Stimulated activated CD8-positive, alpha-beta memory T cell treated with anti-CD3 and anti-CD28 coated beads, Interleukin-7, amount 100 ng/mL, for 4 hours (primary cell): ENCODE measurements around the gene SFI1.

Experiments used
- DNase-seq, 2 donors: peaks; one replicate each; pipeline ENCODE4 v3.0.0-alpha.2; 2020; ENCODE audit warnings: low read depth in 2 of 2

Gene SFI1

GRCh38 chr22:31616315-31616980, 120.1 kb downstream of the SFI1 start:
- no peak for DNase-seq

GRCh38 chr22:31618057-31618456, 121.7 kb downstream of the SFI1 start:
- no peak for DNase-seq

GRCh38 chr22:31618471-31619176, 122.3 kb downstream of the SFI1 start:
- DNase-seq = no peak

GRCh38 chr22:31619611-31620300, 123.4 kb downstream of the SFI1 start:
- DNase-seq = no peak

- DNase-seq = no peak
Measured at GRCh38 chr22:31620756-31621480, 124.6 kb downstream of the SFI1 start.

GRCh38 chr22:31621507-31622124, 125.3 kb downstream of the SFI1 start:
- no peak for DNase-seq

- DNase-seq = no peak
Measured at GRCh38 chr22:31622980-31623379, 126.6 kb downstream of the SFI1 start.

GRCh38 chr22:31623592-31624304, 127.4 kb downstream of the SFI1 start:
- no peak for DNase-seq

GRCh38 chr22:31625257-31625640, 128.9 kb downstream of the SFI1 start:
- no peak for DNase-seq

GRCh38 chr22:31625661-31626426, 129.5 kb downstream of the SFI1 start:
- no peak for DNase-seq

- DNase-seq = no peak
Measured at GRCh38 chr22:31626427-31627150, 130.3 kb downstream of the SFI1 start.

GRCh38 chr22:31627223-31627731, 130.9 kb downstream of the SFI1 start:
- no peak for DNase-seq

GRCh38 chr22:31628362-31628761, 132.0 kb downstream of the SFI1 start:
- no peak for DNase-seq

- no peak for DNase-seq
Measured at GRCh38 chr22:31628969-31629708, 132.8 kb downstream of the SFI1 start.

- DNase-seq = no peak
Measured at GRCh38 chr22:31629741-31630184, 133.4 kb downstream of the SFI1 start.

- peak; percentile 79 to 88 for DNase-seq
Measured at GRCh38 chr22:31630331-31631329, 134.3 kb downstream of the SFI1 start.

- no peak for DNase-seq
Measured at GRCh38 chr22:31631436-31631835, 135.1 kb downstream of the SFI1 start.
